HepG2 (cell line): ENCODE measurements around the gene IFI35. TPM values are rescaled to one million over a fixed set of nuclear protein-coding genes. Genes with fewer than 3 reads are reported as not detected.
"Not testable (repeated sequence)": the region's sequence is repeated elsewhere in the genome, so short reads cannot be mapped to it uniquely, and the experiment has no call there.

Experiments
- ATAC-seq: fragments of 200-7000 bp; cut with Tn5 transposase; 3 replicates; pipeline ENCODE4 v1.9.1; 2020; ENCODE audit warnings: mild to moderate bottlenecking, moderate library complexity
- BruUV-seq: library from RNA; stranded (reverse); fragments of 400-500 nt; replicated peaks from 2 replicates; lab custom pipeline; 2021; lab: Mats Ljungman, UMichigan
- CTCF ChIA-PET: fragments of 300-600 bp; formaldehyde crosslinking; extraction: SDS; loops from one replicate; lab custom pipeline; 2021; ENCODE audit warnings: low total read pairs, inconsistent platforms, low intra/inter-chr PET ratio; lab: Yijun Ruan, JAX
- POLR2A ChIA-PET: fragments of 350-600 bp; sonication (Branson Sonifier 250); formaldehyde crosslinking; loops from one replicate; lab custom pipeline; 2020; ENCODE audit warnings: antibody characterized with exemption, inconsistent platforms; lab: Yijun Ruan, JAX
- DNase-seq: peaks from one replicate; pipeline ENCODE4 v3.0.0-alpha.2; 2015; ENCODE audit warnings: low spot score
- FAIRE-seq: peaks from 3 replicates; lab custom pipeline; 2011; peaks lifted over from hg19 to GRCh38; lab: Jason Lieb, UNC
- H2AFZ ChIP-seq: one replicate; pipeline ENCODE4 v1.6.1; 2011; ENCODE audit warnings: low read length, inconsistent platforms
- H3K27ac ChIP-seq: fragments of 300-600 bp; 3 replicates; pipeline ENCODE4 v1.8.0; 2011; ENCODE audit warnings: mixed run types, mild to moderate bottlenecking, mixed read lengths, low read length, inconsistent platforms; ENCODE audit not compliant: insufficient read depth; ENCODE audit errors: extremely low read length
- H3K27me3 ChIP-seq, 2 experiments: fragments of 200-600 bp in 1 of 2; 2 replicates in 1 of 2; 3 replicates in 1 of 2; pipeline versions ENCODE4 v1.6.0 to v1.8.0; 2011; ENCODE audit warnings: low read length in 2 of 2, mild to moderate bottlenecking in 2 of 2, moderate library complexity in 2 of 2, inconsistent platforms in 1 of 2; ENCODE audit not compliant: insufficient read depth in 2 of 2, control insufficient read depth in 1 of 2
- H3K36me3 ChIP-seq, 2 experiments: fragments of 200-600 bp in 1 of 2; replicated peaks in 1 of 2; 2 replicates in 1 of 2; 3 replicates in 1 of 2; pipeline versions ENCODE4 v1.5.1 to v1.8.0; 2011; ENCODE audit warnings: low read length in 2 of 2, inconsistent platforms in 1 of 2; ENCODE audit not compliant: insufficient read depth in 2 of 2, control insufficient read depth in 1 of 2
- H3K4me1 ChIP-seq: 2 replicates; pipeline ENCODE4 v1.5.1; 2012; ENCODE audit warnings: low read length, inconsistent platforms; ENCODE audit not compliant: insufficient read depth
- H3K4me2 ChIP-seq: 2 replicates; pipeline ENCODE4 v1.6.0; 2011; ENCODE audit warnings: low read depth, low read length, inconsistent platforms
- H3K4me3 ChIP-seq, 3 experiments: fragments of 200-600 bp in 1 of 3; sonication (generic), shearing (Covaris generic) in 1 of 3; replicated peaks in 1 of 3; 2 replicates each; pipeline ENCODE4 v1.5.1; 2011 to 2016; ENCODE audit warnings: low read length in 3 of 3, inconsistent platforms in 2 of 3, low read depth in 2 of 3, mild to moderate bottlenecking in 2 of 3, control low read depth in 1 of 3, mixed read lengths in 1 of 3; ENCODE audit not compliant: insufficient read depth in 1 of 3
- H3K79me2 ChIP-seq: one replicate; pipeline ENCODE4 v1.6.1; 2011; ENCODE audit warnings: low read length, inconsistent platforms; ENCODE audit not compliant: insufficient read depth
- H3K9ac ChIP-seq: 2 replicates; pipeline ENCODE4 v1.6.0; 2011; ENCODE audit warnings: mild to moderate bottlenecking, low read depth, low read length, inconsistent platforms; ENCODE audit not compliant: insufficient read depth
- H3K9me3 ChIP-seq: 2 replicates; pipeline ENCODE4 v1.5.1; 2012; ENCODE audit warnings: mild to moderate bottlenecking, low read length
- H4K20me1 ChIP-seq: 2 replicates; pipeline ENCODE4 v1.6.0; 2011; ENCODE audit warnings: inconsistent platforms, mild to moderate bottlenecking, low read length, moderate library complexity; ENCODE audit not compliant: insufficient read depth
- ARID5B ChIP-seq: IDR thresholded peaks from 2 replicates; pipeline ENCODE4 v1.4.0; 2020; ENCODE audit warnings: mild to moderate bottlenecking, missing genetic modification reagents
- CEBPG ChIP-seq: IDR thresholded peaks from 2 replicates; pipeline ENCODE4 v1.6.1; 2016
- ELF3 ChIP-seq: IDR thresholded peaks from 2 replicates; pipeline ENCODE4 v1.6.1; 2016; ENCODE audit warnings: missing genetic modification reagents, missing compliant biosample characterization
- HOXA3 ChIP-seq: sonication (generic); formaldehyde crosslinking; IDR thresholded peaks from 2 replicates; pipeline ENCODE4 v1.5.0; 2020; ENCODE audit warnings: missing genetic modification reagents
- PATZ1 ChIP-seq: sonication (generic); formaldehyde crosslinking; IDR thresholded peaks from 2 replicates; pipeline ENCODE4 v1.4.0; 2020; ENCODE audit warnings: missing genetic modification reagents
- SOX13 ChIP-seq, 3 experiments: fragments of 450-650 bp in 1 of 3; sonication (generic) in 1 of 3; formaldehyde crosslinking in 1 of 3; IDR thresholded peaks in 2 of 3; conservative IDR thresholded peaks in 1 of 3; 2 replicates each; pipeline versions ENCODE4 v1.5.0 to v1.6.1; 2016 to 2020; ENCODE audit warnings: antibody characterized with exemption in 1 of 3, mild to moderate bottlenecking in 1 of 3, missing compliant biosample characterization in 1 of 3, missing genetic modification reagents in 1 of 3, moderate library complexity in 1 of 3
- SOX5 ChIP-seq: IDR thresholded peaks from 2 replicates; pipeline ENCODE4 v1.6.1; 2016; ENCODE audit warnings: borderline replicate concordance
- SP5 ChIP-seq: IDR thresholded peaks from 2 replicates; pipeline ENCODE4 v1.6.1; 2016; ENCODE audit warnings: low read depth, borderline replicate concordance
- WGBS: methylation state at CpG from one replicate; pipeline ENCODE4 v1.1.6; 2017; ENCODE audit warnings: low lambda C conversion rate; 5-methylcytosine and 5-hydroxymethylcytosine counted together
- in situ Hi-C: cut with HindIII; loops from 2 replicates; pipeline ENCODE4 v1.10.0; 2017; ENCODE audit warnings: low pct_unique_long_range_greater_than_20kb; ENCODE audit not compliant: extremely low pct_ligation_motif_present
- intact Hi-C: fragments of 100-400 bp; cut with micrococcal nuclease; formaldehyde crosslinking; loops from one replicate; pipeline ENCODE4 v1.10.0; 2022; ENCODE audit not compliant: unreplicated experiment
- polyA plus RNA-seq, 8 experiments: library from polyadenylated mRNA; depleted of rRNA in 3 of 8; stranded (reverse) in 7 of 8; unstranded in 1 of 8; fragments of >200 nt; fragmentation: Illumina TruSeq in 4 of 8; extraction: Trizol in 4 of 8; gene quantifications; 2 replicates each; pipeline versions ENCODE4 v1.2.1 to v1.2.3, GENCODE V29; 2011 to 2016; ENCODE audit warnings: low read depth in 4 of 8, missing spikeins in 1 of 8, mixed read lengths in 1 of 8; ENCODE audit not compliant: insufficient read depth in 1 of 8
- total RNA-seq, 5 experiments: library from RNA; depleted of rRNA; stranded (reverse); fragments of >200 nt; fragmentation: Illumina TruSeq; extraction: Trizol; gene quantifications; 2 replicates each; pipeline ENCODE4 v1.2.3, GENCODE V29; 2016; ENCODE audit warnings: low read depth in 1 of 5

IFI35 gene
- total and polyA plus RNA-seq, 2 of the 13 experiments (the other 11 are each of a cell fraction or from before 2014, with no cell fraction given), result 28.9 to 38.1 TPM

- DNase-seq; POLR2A ChIA-PET; intact Hi-C loops; H3K36me3 ChIP-seq; H3K9ac ChIP-seq; H3K79me2 ChIP-seq; ATAC-seq; in situ Hi-C loops; H3K27me3 ChIP-seq; H2AFZ ChIP-seq; H3K4me2 ChIP-seq; FAIRE-seq; H3K9me3 ChIP-seq; BruUV-seq; H3K4me3 ChIP-seq; CTCF ChIA-PET; H4K20me1 ChIP-seq; TF ChIP-seq SOX13 (IDR thresholded peaks at IDR 0.05): not testable (repeated sequence)
- TF ChIP-seq HOXA3 (CRISPR knock-in tag) (peak; percentile 21; the same call in 1 of the 2 replicates), ELF3 (peak; percentile 41; the same call in 1 of the 2 replicates), ARID5B (peak; percentile 22; the same call in 1 of the 2 replicates), SOX5 (0 out of 2 replicates have a peak, but pooled peaks have one; percentile 23), PATZ1 (CRISPR knock-in tag) (0 out of 2 replicates have a peak, but pooled peaks have one; percentile 56), CEBPG (CRISPR knock-in tag) (peak; percentile 58), SP5 (0 out of 2 replicates have a peak, but pooled peaks have one; percentile 23), SOX13 (CRISPR knock-in tag; conservative IDR thresholded peaks at IDR 0.05 in 1 of 2, IDR thresholded peaks at IDR 0.05 in 1 of 2) (peak in 1 of 2 experiments; percentile 42; a peak in 1 of 4 replicates)
- Histone ChIP-seq H3K4me1 (peaks cover 38% of the 10 kb centered on the region), H3K27ac (peak overlapping the region; percentile 57)
- 12% methylated on average over 5 of the region's 18 CpGs for WGBS
These were observed 33.3 kb upstream of the IFI35 start for GRCh38 chr17:42973323-42973722.
